Panc1 (cell line): ENCODE data around the gene TFAP2A.

ENCODE experiments used
- POLR2AphosphoS5 ChIP-seq: IDR thresholded peaks from 2 replicates; pipeline ENCODE4 v1.6.1; 2012; ENCODE audit warnings: mild to moderate bottlenecking, low read depth, low read length, moderate library complexity
- TF ChIP-seq, protein P1 (sequence below), 2 experiments: IDR thresholded peaks; 2 replicates each; pipeline ENCODE4 v1.6.1; 2011 to 2012; ENCODE audit warnings: low read depth in 2 of 2, control low read depth in 1 of 2, low read length in 1 of 2, mild to moderate bottlenecking in 1 of 2, moderate library complexity in 1 of 2; ENCODE audit not compliant: insufficient read depth in 1 of 2
- TF ChIP-seq, protein P2 (sequence below): fragments of 450-650 bp; IDR thresholded peaks from 2 replicates; pipeline ENCODE4 v1.5.1; 2017; ENCODE audit warnings: mild to moderate bottlenecking

DNA sequence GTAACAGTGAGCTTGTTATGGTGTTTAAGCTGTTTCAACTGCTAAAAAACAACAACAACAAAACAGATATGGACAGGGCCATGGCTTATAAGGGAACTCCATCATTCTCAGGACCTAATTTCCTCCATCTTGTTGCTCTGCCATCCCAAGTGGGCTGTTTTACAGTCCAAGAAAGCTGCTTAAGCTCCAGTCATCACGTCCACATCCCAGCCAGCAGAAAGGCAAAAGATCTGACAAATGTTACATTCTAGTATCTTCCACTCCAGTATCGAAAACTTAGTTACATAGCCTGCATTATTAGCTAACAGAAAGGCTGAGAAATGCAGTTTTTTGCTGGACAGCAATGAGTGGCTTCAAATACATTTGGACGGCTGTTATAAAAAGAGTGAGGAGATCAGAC lies 23.0 kb upstream of the TFAP2A start:
- TF ChIP-seq, protein P1, sequence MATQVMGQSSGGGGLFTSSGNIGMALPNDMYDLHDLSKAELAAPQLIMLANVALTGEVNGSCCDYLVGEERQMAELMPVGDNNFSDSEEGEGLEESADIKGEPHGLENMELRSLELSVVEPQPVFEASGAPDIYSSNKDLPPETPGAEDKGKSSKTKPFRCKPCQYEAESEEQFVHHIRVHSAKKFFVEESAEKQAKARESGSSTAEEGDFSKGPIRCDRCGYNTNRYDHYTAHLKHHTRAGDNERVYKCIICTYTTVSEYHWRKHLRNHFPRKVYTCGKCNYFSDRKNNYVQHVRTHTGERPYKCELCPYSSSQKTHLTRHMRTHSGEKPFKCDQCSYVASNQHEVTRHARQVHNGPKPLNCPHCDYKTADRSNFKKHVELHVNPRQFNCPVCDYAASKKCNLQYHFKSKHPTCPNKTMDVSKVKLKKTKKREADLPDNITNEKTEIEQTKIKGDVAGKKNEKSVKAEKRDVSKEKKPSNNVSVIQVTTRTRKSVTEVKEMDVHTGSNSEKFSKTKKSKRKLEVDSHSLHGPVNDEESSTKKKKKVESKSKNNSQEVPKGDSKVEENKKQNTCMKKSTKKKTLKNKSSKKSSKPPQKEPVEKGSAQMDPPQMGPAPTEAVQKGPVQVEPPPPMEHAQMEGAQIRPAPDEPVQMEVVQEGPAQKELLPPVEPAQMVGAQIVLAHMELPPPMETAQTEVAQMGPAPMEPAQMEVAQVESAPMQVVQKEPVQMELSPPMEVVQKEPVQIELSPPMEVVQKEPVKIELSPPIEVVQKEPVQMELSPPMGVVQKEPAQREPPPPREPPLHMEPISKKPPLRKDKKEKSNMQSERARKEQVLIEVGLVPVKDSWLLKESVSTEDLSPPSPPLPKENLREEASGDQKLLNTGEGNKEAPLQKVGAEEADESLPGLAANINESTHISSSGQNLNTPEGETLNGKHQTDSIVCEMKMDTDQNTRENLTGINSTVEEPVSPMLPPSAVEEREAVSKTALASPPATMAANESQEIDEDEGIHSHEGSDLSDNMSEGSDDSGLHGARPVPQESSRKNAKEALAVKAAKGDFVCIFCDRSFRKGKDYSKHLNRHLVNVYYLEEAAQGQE (IDR thresholded peaks at IDR 0.05; ENCODE audit: insufficient read depth in 1 of 2, low read depth in 2 of 2, low read length in 1 of 2) = no peak
- TF ChIP-seq, protein P2, sequence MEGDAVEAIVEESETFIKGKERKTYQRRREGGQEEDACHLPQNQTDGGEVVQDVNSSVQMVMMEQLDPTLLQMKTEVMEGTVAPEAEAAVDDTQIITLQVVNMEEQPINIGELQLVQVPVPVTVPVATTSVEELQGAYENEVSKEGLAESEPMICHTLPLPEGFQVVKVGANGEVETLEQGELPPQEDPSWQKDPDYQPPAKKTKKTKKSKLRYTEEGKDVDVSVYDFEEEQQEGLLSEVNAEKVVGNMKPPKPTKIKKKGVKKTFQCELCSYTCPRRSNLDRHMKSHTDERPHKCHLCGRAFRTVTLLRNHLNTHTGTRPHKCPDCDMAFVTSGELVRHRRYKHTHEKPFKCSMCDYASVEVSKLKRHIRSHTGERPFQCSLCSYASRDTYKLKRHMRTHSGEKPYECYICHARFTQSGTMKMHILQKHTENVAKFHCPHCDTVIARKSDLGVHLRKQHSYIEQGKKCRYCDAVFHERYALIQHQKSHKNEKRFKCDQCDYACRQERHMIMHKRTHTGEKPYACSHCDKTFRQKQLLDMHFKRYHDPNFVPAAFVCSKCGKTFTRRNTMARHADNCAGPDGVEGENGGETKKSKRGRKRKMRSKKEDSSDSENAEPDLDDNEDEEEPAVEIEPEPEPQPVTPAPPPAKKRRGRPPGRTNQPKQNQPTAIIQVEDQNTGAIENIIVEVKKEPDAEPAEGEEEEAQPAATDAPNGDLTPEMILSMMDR = no peak
- TF ChIP-seq POLR2AphosphoS5 = no peak
